GM12878 (cell line): ENCODE measurements around the gene SNED1. TPM values are rescaled to one million over a fixed set of nuclear protein-coding genes. Genes with fewer than 3 reads are reported as not detected.
A peak's percentile ranks its signal among the peaks of the same experiment; 100 is the strongest.

Source experiments
- EP300 ChIP-seq, 2 experiments: fragments of 150-350 bp in 1 of 2; IDR thresholded peaks; 2 replicates each; pipeline ENCODE4 v1.6.1; 2011 to 2012; ENCODE audit warnings: low read depth in 2 of 2, low read length in 2 of 2, borderline replicate concordance in 1 of 2, improper control_type of control experiment in 1 of 2, inconsistent platforms in 1 of 2; ENCODE audit not compliant: control insufficient read depth in 1 of 2
- ETV6 ChIP-seq, 2 experiments: fragments of 450-650 bp in 1 of 2; IDR thresholded peaks in 1 of 2; conservative IDR thresholded peaks in 1 of 2; 2 replicates each; pipeline ENCODE4 v1.6.1; 2014; ENCODE audit warnings: antibody characterized with exemption in 1 of 2, borderline replicate concordance in 1 of 2, low read depth in 1 of 2, mild to moderate bottlenecking in 1 of 2, moderate library complexity in 1 of 2
- FOXM1 ChIP-seq: IDR thresholded peaks from 2 replicates; pipeline ENCODE4 v1.6.1; 2012; ENCODE audit warnings: low read depth, mild to moderate bottlenecking, inconsistent platforms, low read length, moderate library complexity
- GABPA ChIP-seq: IDR thresholded peaks from 2 replicates; pipeline ENCODE4 v1.6.1; 2014; ENCODE audit warnings: antibody characterized with exemption, low read depth, mild to moderate bottlenecking, inconsistent platforms
- GATAD2B ChIP-seq: fragments of 450-650 bp; conservative IDR thresholded peaks from 2 replicates; pipeline ENCODE4 v1.6.1; 2017; ENCODE audit warnings: low read depth, mild to moderate bottlenecking, moderate library complexity
- KLF5 ChIP-seq: fragments of 450-650 bp; IDR thresholded peaks from 2 replicates; pipeline ENCODE4 v1.6.1; 2014; ENCODE audit warnings: mild to moderate bottlenecking; ENCODE audit not compliant: partially characterized antibody
- NFXL1 ChIP-seq: fragments of 450-650 bp; IDR thresholded peaks from 2 replicates; pipeline ENCODE4 v1.6.1; 2017; ENCODE audit warnings: antibody characterized with exemption, mild to moderate bottlenecking, borderline replicate concordance
- NFYB ChIP-seq: IDR thresholded peaks from 2 replicates; pipeline ENCODE4 v1.6.1; 2011; ENCODE audit warnings: low read depth, mild to moderate bottlenecking, low read length, improper control_type of control experiment, moderate library complexity; ENCODE audit not compliant: insufficient read depth
- NRF1 ChIP-seq: conservative IDR thresholded peaks from 2 replicates; pipeline ENCODE4 v1.6.1; 2011; ENCODE audit warnings: mild to moderate bottlenecking, low read depth, low read length, improper control_type of control experiment
- SIX5 ChIP-seq: IDR thresholded peaks from 2 replicates; pipeline ENCODE4 v1.6.1; 2011; ENCODE audit warnings: mild to moderate bottlenecking, low read depth, low read length, moderate library complexity; ENCODE audit not compliant: severe bottlenecking
- STAT1 ChIP-seq: fragments of 450-650 bp; conservative IDR thresholded peaks from 2 replicates; pipeline ENCODE4 v1.6.1; 2014; ENCODE audit warnings: antibody characterized with exemption, mild to moderate bottlenecking
- ZZZ3 ChIP-seq: IDR thresholded peaks from 2 replicates; pipeline ENCODE4 v1.6.1; 2011; ENCODE audit warnings: low read depth; ENCODE audit not compliant: control insufficient read depth, insufficient read length
- polyA plus RNA-seq, 11 experiments: library from polyadenylated mRNA; depleted of rRNA in 4 of 11; unstranded in 6 of 11; stranded (reverse) in 5 of 11; fragments of >200 nt; fragmentation: Nextera tagmentation in 4 of 11; fragmentation: Illumina TruSeq in 1 of 11; extraction: Ambion mirVana in 4 of 11; extraction: Trizol in 1 of 11; gene quantifications; 1 replicate in 1 of 11; 2 replicates in 10 of 11; pipeline versions ENCODE4 v1.2.1 to v1.2.3, GENCODE V29; 2011 to 2016; ENCODE audit warnings: inconsistent platforms in 2 of 11, missing spikeins in 2 of 11, low read depth in 1 of 11
- total RNA-seq, 4 experiments: library from RNA; depleted of rRNA in 3 of 4; stranded (reverse); fragments of >200 nt in 3 of 4; fragmentation: Illumina TruSeq in 1 of 4; extraction: Trizol in 1 of 4; gene quantifications; 2 replicates each; pipeline versions ENCODE4 v1.2.1 to v1.2.3, GENCODE V29; 2013 to 2021
- TF ChIP-seq, protein P1 (sequence below): fragments of 150-350 bp; IDR thresholded peaks from 2 replicates; pipeline ENCODE4 v1.6.1; 2016; ENCODE audit warnings: low read depth, low read length
- TF ChIP-seq, protein P2 (sequence below): IDR thresholded peaks from 2 replicates; pipeline ENCODE4 v1.6.1; 2012; ENCODE audit warnings: low read length, inconsistent platforms
- TF ChIP-seq, protein P3 (sequence below): fragments of 450-650 bp; formaldehyde crosslinking; IDR thresholded peaks from 2 replicates; pipeline ENCODE4 v1.5.0; 2022; ENCODE audit warnings: mild to moderate bottlenecking, missing genetic modification characterization
- TF ChIP-seq, protein P4 (sequence below): IDR thresholded peaks from 2 replicates; pipeline ENCODE4 v1.6.1; 2012; ENCODE audit warnings: low read depth, low read length, improper control_type of control experiment
- TF ChIP-seq, protein P5 (sequence below): fragments of 450-650 bp; conservative IDR thresholded peaks from 2 replicates; pipeline ENCODE4 v1.6.1; 2017; ENCODE audit warnings: mild to moderate bottlenecking, moderate library complexity

SNED1 gene
- total and polyA plus RNA-seq, 10 of the 15 experiments (the other 5 are each of a cell fraction or from before 2014, with no cell fraction given) = 0.05 to 8.4 (median 3.0) TPM

DNA sequence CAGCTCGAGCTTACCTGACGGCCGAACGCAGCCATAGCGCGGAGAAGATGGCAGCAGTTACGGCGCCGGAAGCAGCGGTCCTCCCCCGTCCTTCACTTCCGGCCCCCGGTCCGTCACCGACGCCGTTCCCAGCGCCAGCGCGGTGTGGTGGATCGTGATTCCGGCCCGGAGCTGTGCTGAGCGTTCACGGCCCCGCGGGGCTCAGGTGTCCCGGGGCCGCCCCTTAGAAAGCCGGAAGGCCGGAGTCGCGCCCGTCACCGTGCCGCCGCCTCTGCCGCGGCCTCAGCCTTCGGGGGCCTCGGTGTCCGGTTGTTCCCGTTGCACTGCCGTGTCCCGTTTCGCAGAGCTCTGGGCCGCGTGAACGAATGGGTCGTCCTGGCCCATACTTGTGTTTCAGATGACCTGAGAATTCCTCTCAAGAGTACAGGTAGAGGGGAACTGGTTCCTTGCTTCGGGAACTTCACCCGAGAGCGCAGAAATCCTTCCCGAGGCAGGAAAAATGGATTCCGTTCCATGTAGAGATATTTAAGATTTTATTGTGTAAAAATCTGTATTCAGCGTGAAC lies 103.9 kb downstream of the SNED1 start, which contains the start of gene MTERF4 (continued):
- TF ChIP-seq GATAD2B (peak; percentile 97), GABPA (peak; percentile 99), KLF5 (peak; percentile 36), ZZZ3 (no peak), FOXM1 (no peak), STAT1 (peak; percentile 98), NFXL1 (no peak), NFYB (no peak), EP300 (IDR thresholded peaks at IDR 0.05; ENCODE audit: borderline replicate concordance in 1 of 2, control insufficient read depth in 1 of 2, low read depth in 2 of 2, low read length in 2 of 2) (peak; percentile 41 to 56; a peak in 1 of 4 replicates), ETV6 (conservative IDR thresholded peaks at IDR 0.05 in 1 of 2, IDR thresholded peaks at IDR 0.05 in 1 of 2; ENCODE audit: borderline replicate concordance in 1 of 2, low read depth in 1 of 2) (peak in 1 of 2 experiments; percentile 46; a peak in 1 of 4 replicates), NRF1 (no peak), SIX5 (peak; percentile 76)
- TF ChIP-seq, protein P1, sequence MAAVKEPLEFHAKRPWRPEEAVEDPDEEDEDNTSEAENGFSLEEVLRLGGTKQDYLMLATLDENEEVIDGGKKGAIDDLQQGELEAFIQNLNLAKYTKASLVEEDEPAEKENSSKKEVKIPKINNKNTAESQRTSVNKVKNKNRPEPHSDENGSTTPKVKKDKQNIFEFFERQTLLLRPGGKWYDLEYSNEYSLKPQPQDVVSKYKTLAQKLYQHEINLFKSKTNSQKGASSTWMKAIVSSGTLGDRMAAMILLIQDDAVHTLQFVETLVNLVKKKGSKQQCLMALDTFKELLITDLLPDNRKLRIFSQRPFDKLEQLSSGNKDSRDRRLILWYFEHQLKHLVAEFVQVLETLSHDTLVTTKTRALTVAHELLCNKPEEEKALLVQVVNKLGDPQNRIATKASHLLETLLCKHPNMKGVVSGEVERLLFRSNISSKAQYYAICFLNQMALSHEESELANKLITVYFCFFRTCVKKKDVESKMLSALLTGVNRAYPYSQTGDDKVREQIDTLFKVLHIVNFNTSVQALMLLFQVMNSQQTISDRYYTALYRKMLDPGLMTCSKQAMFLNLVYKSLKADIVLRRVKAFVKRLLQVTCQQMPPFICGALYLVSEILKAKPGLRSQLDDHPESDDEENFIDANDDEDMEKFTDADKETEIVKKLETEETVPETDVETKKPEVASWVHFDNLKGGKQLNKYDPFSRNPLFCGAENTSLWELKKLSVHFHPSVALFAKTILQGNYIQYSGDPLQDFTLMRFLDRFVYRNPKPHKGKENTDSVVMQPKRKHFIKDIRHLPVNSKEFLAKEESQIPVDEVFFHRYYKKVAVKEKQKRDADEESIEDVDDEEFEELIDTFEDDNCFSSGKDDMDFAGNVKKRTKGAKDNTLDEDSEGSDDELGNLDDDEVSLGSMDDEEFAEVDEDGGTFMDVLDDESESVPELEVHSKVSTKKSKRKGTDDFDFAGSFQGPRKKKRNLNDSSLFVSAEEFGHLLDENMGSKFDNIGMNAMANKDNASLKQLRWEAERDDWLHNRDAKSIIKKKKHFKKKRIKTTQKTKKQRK = peak; percentile 44; the same call in 1 of the 2 replicates
- TF ChIP-seq, protein P2, sequence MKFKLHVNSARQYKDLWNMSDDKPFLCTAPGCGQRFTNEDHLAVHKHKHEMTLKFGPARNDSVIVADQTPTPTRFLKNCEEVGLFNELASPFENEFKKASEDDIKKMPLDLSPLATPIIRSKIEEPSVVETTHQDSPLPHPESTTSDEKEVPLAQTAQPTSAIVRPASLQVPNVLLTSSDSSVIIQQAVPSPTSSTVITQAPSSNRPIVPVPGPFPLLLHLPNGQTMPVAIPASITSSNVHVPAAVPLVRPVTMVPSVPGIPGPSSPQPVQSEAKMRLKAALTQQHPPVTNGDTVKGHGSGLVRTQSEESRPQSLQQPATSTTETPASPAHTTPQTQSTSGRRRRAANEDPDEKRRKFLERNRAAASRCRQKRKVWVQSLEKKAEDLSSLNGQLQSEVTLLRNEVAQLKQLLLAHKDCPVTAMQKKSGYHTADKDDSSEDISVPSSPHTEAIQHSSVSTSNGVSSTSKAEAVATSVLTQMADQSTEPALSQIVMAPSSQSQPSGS = no peak
- TF ChIP-seq, protein P3, sequence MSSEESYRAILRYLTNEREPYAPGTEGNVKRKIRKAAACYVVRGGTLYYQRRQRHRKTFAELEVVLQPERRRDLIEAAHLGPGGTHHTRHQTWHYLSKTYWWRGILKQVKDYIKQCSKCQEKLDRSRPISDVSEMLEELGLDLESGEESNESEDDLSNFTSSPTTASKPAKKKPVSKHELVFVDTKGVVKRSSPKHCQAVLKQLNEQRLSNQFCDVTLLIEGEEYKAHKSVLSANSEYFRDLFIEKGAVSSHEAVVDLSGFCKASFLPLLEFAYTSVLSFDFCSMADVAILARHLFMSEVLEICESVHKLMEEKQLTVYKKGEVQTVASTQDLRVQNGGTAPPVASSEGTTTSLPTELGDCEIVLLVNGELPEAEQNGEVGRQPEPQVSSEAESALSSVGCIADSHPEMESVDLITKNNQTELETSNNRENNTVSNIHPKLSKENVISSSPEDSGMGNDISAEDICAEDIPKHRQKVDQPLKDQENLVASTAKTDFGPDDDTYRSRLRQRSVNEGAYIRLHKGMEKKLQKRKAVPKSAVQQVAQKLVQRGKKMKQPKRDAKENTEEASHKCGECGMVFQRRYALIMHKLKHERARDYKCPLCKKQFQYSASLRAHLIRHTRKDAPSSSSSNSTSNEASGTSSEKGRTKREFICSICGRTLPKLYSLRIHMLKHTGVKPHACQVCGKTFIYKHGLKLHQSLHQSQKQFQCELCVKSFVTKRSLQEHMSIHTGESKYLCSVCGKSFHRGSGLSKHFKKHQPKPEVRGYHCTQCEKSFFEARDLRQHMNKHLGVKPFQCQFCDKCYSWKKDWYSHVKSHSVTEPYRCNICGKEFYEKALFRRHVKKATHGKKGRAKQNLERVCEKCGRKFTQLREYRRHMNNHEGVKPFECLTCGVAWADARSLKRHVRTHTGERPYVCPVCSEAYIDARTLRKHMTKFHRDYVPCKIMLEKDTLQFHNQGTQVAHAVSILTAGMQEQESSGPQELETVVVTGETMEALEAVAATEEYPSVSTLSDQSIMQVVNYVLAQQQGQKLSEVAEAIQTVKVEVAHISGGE (CRISPR knock-in tag) = peak; percentile 96
- TF ChIP-seq, protein P4, sequence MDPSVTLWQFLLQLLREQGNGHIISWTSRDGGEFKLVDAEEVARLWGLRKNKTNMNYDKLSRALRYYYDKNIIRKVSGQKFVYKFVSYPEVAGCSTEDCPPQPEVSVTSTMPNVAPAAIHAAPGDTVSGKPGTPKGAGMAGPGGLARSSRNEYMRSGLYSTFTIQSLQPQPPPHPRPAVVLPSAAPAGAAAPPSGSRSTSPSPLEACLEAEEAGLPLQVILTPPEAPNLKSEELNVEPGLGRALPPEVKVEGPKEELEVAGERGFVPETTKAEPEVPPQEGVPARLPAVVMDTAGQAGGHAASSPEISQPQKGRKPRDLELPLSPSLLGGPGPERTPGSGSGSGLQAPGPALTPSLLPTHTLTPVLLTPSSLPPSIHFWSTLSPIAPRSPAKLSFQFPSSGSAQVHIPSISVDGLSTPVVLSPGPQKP = peak; percentile 96
- TF ChIP-seq, protein P5, sequence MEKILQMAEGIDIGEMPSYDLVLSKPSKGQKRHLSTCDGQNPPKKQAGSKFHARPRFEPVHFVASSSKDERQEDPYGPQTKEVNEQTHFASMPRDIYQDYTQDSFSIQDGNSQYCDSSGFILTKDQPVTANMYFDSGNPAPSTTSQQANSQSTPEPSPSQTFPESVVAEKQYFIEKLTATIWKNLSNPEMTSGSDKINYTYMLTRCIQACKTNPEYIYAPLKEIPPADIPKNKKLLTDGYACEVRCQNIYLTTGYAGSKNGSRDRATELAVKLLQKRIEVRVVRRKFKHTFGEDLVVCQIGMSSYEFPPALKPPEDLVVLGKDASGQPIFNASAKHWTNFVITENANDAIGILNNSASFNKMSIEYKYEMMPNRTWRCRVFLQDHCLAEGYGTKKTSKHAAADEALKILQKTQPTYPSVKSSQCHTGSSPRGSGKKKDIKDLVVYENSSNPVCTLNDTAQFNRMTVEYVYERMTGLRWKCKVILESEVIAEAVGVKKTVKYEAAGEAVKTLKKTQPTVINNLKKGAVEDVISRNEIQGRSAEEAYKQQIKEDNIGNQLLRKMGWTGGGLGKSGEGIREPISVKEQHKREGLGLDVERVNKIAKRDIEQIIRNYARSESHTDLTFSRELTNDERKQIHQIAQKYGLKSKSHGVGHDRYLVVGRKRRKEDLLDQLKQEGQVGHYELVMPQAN = peak; percentile 68
